Thymus (tissue), 11 donors: Measurements from ENCODE around the gene EXOC3L2. TPM values are rescaled to one million over a fixed set of nuclear protein-coding genes. Genes with fewer than 3 reads are reported as not detected.

Experiments
- DNase-seq, 9 donors: peaks; one replicate each; pipeline ENCODE4 v3.0.0-alpha.2; 2013; ENCODE audit warnings: low spot score in 9 of 9, low read depth in 6 of 9, missing footprints in 1 of 9
- H3K27ac ChIP-seq, 2 donors: one replicate each; pipeline ENCODE4 v1.5.1; 2013; ENCODE audit warnings: control low read depth in 1 of 2, low read depth in 1 of 2, low read length in 1 of 2, mild to moderate bottlenecking in 1 of 2, moderate library complexity in 1 of 2
- H3K27me3 ChIP-seq, 2 donors: one replicate each; pipeline ENCODE4 v1.5.1; 2013; ENCODE audit warnings: low read length in 1 of 2; ENCODE audit not compliant: control insufficient read depth in 2 of 2, insufficient read depth in 1 of 2
- H3K36me3 ChIP-seq, 2 donors: one replicate each; pipeline ENCODE4 v1.5.1; 2013; ENCODE audit warnings: low read length in 1 of 2, mild to moderate bottlenecking in 1 of 2, moderate library complexity in 1 of 2; ENCODE audit not compliant: control insufficient read depth in 2 of 2, insufficient read depth in 2 of 2
- H3K4me1 ChIP-seq, 2 donors: one replicate each; pipeline ENCODE4 v1.5.1; 2013; ENCODE audit warnings: low read length in 2 of 2; ENCODE audit not compliant: control insufficient read depth in 2 of 2, insufficient read depth in 2 of 2
- H3K4me3 ChIP-seq, 2 donors: one replicate each; pipeline ENCODE4 v1.5.1; 2013; ENCODE audit warnings: low read length in 2 of 2, control low read depth in 1 of 2, mild to moderate bottlenecking in 1 of 2
- H3K9me3 ChIP-seq, 2 donors: one replicate each; pipeline ENCODE4 v1.5.1; 2013; ENCODE audit warnings: low read length in 1 of 2, mild to moderate bottlenecking in 1 of 2; ENCODE audit not compliant: control insufficient read depth in 2 of 2, insufficient read depth in 1 of 2
- WGBS: extraction: QIAGEN DNeasy Blood & Tissue Kit; methylation state at CpG from one replicate; pipeline ENCODE4 v1.1.7; 2013; 5-methylcytosine and 5-hydroxymethylcytosine counted together
- polyA plus RNA-seq: library from polyadenylated mRNA; stranded (reverse); fragments of 200-250 nt; gene quantifications from one replicate; pipeline ENCODE4 v1.2.3, GENCODE V29; 2013
- total RNA-seq: library from RNA; stranded (reverse); fragments of 120-200 nt; gene quantifications from one replicate; pipeline ENCODE4 v1.2.4, GENCODE V29; 2013
- donor health status: healthy.

Gene EXOC3L2
- total and polyA plus RNA-seq, 2 donors, result 0.42 to 0.75 TPM

GRCh38 chr19:45264781-45265317 lies 19.6 kb upstream of the EXOC3L2 start:
- Histone ChIP-seq H3K36me3 (peaks cover 10 to 24% of the 10 kb centered on the region in 2 donors), H3K9me3 (no peaks in the 10 kb centered on the region), H3K27me3 (no peaks in the 10 kb centered on the region), H3K4me1 (no peaks in the 10 kb centered on the region), H3K4me3 (no peak overlapping the region), H3K27ac (no peak overlapping the region)
- no peak for DNase-seq
- 97% methylated on average over 19 of the region's 19 CpGs for WGBS

- Histone ChIP-seq H3K4me3 (no peak overlapping the region), H3K27me3 (no peaks in the 10 kb centered on the region), H3K4me1 (no peaks in the 10 kb centered on the region), H3K27ac (no peak overlapping the region), H3K9me3 (no peaks in the 10 kb centered on the region), H3K36me3 (peaks cover 11 to 27% of the 10 kb centered on the region in 2 donors)
- no peak for DNase-seq
- WGBS, result over 99% methylated on average over 11 of the region's 11 CpGs
Measured at GRCh38 chr19:45263013-45263412, 17.8 kb upstream of the EXOC3L2 start.

DNA sequence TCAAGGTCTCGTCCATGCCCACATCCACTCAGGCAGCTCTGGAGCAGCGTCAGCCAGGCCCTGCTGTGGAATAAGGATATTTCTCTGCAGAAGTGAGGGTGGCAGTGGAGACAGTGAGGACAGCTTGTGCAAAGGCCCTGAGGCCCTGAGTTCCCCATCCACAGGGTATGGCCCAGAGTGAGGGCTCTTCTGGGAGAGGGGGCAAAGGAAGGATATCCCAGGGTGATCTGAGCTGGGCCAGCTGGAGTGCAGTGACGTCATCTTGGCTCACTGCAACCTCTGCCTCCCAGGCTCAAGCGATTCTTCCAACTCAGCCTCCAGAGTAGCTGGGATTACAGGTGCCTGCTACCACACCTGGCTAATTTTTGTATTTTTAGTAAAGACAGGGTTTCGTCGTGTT lies 17.4 kb upstream of the EXOC3L2 start:
- H3K4me3 ChIP-seq, result no peak overlapping the region
- 98% methylated on average over 6 of the region's 6 CpGs for WGBS
- H3K36me3 ChIP-seq, result peaks cover 11 to 25% of the 10 kb centered on the region in 2 donors
- no peak for DNase-seq
- H3K9me3 ChIP-seq, result no peaks in the 10 kb centered on the region
- no peak overlapping the region for H3K27ac ChIP-seq
- H3K27me3 ChIP-seq, result no peaks in the 10 kb centered on the region
- no peaks in the 10 kb centered on the region for H3K4me1 ChIP-seq

GRCh38 chr19:45258862-45259261 lies 13.7 kb upstream of the EXOC3L2 start:
- WGBS, result 98% methylated on average over 19 of the region's 19 CpGs
- H3K4me1 ChIP-seq, result peaks cover under 1 to 3% of the 10 kb centered on the region in 2 donors
- no peak for DNase-seq
- no peak overlapping the region for H3K27ac ChIP-seq
- H3K9me3 ChIP-seq, result no peaks in the 10 kb centered on the region
- H3K27me3 ChIP-seq, result no peaks in the 10 kb centered on the region
- no peak overlapping the region for H3K4me3 ChIP-seq
- peaks cover 9 to 11% of the 10 kb centered on the region in 2 donors for H3K36me3 ChIP-seq

GRCh38 chr19:45256836-45257235 lies 11.6 kb upstream of the EXOC3L2 start:
- Histone ChIP-seq H3K27ac (no peak overlapping the region), H3K27me3 (no peaks in the 10 kb centered on the region), H3K4me3 (no peak overlapping the region), H3K36me3 (peaks cover 7 to 8% of the 10 kb centered on the region in 2 donors), H3K9me3 (no peaks in the 10 kb centered on the region), H3K4me1 (peaks cover 13 to 21% of the 10 kb centered on the region in 2 donors)
- over 99% methylated on average over 4 of the region's 4 CpGs for WGBS
- no peak for DNase-seq

DNA sequence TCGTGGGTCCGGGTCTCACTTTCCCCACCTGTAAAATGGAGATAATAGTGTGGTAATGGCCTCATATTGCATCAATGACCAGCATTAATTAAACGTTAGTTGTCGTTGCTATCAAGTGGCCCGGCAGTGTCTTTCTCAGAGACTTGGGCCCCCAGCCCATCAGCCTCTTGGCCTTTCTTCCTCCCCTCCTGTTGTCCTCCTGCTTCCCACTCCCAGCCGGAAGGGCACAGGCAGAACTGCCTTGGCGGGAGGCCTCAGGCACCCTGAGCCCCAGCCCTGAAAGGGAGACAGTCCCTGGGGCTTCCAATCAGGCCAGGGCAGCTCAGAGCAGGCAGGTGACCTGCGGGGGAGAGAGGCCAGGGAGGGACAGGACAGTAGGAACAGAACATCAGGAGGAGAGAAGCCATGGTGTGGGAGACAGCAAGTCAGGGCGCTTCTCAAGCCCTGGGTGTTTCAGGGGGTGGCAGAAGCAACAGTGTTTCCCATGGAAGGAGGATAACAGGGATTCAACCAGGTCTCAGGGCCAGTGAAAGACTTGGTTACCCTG lies 10.5 kb upstream of the EXOC3L2 start:
- peaks cover 14 to 24% of the 10 kb centered on the region in 2 donors for H3K4me1 ChIP-seq
- H3K4me3 ChIP-seq, result no peak overlapping the region
- no peak overlapping the region for H3K27ac ChIP-seq
- DNase-seq, result no peak
- 97% methylated on average over 9 of the region's 9 CpGs for WGBS
- H3K36me3 ChIP-seq, result peaks cover 7 to 8% of the 10 kb centered on the region in 2 donors
- H3K9me3 ChIP-seq, result no peaks in the 10 kb centered on the region
- no peaks in the 10 kb centered on the region for H3K27me3 ChIP-seq

DNA sequence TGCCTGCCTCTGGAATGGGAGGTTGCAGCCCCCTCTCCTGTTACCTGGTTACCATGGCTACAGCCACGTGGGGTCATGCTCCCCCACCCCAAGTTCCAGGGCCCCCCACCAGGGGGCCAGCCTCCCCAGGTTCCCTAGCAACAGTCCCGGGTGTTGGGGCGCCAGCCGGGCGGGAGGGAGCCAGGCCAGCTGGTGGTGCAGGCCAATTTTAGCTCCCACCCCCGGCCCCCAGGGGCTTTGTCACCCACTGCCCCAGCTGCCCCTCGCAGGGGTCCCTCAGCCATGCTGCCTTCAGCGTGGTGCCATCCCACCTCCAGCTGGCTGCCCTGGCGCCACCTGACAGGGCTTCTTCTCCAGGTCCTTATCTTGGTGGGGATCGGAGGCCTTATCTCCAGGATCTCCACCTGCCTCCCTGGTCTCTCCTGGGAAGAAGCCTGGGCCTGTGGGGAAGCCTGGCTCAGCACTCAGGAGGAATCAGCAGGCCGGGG lies 8.9 kb upstream of the EXOC3L2 start:
- H3K36me3 ChIP-seq, result peaks cover 4 to 8% of the 10 kb centered on the region in 2 donors
- H3K4me3 ChIP-seq, result no peak overlapping the region
- DNase-seq, result no peak
- no peak overlapping the region for H3K27ac ChIP-seq
- H3K4me1 ChIP-seq, result peaks cover 18 to 32% of the 10 kb centered on the region in 2 donors
- no peaks in the 10 kb centered on the region for H3K9me3 ChIP-seq
- 87% methylated on average over 11 of the region's 11 CpGs for WGBS
- H3K27me3 ChIP-seq, result peaks cover 0 to 9% of the 10 kb centered on the region in 2 donors

DNA sequence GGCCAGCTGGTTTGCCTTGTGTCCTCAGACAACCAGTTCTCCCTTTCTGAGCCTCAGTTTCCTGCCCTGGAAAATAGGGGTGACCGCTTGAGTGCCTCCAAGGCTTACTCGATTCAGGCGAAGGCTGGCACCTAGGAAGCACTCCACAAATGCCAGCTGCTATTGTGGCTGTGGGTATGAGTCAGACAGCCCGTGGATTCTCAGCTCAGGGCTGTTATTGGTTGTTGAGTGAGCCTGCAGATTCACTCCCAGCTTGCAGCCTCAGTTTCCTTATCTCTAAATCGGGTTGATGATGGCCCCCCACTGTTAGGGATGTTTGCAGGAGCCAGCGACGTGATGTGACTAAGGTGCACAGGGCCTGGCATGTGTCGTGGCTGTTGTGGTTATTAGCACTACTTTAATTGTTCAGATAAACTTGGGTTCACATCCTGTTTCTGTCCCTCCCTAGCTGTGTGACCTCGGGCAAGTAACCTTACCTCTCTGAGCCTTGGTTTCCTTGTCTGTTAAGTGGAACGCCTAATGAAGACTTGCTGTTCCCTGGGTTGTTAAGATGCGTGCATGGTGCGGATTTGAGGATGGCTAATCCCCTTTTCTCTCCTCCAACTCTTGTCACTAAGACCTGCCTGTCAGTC lies 8.3 kb upstream of the EXOC3L2 start:
- Histone ChIP-seq H3K27me3 (peaks cover 0 to 9% of the 10 kb centered on the region in 2 donors), H3K9me3 (no peaks in the 10 kb centered on the region), H3K4me1 (peaks cover 18 to 34% of the 10 kb centered on the region in 2 donors), H3K36me3 (peaks cover 2 to 4% of the 10 kb centered on the region in 2 donors), H3K4me3 (no peak overlapping the region), H3K27ac (no peak overlapping the region)
- no peak for DNase-seq
- WGBS, result 84% methylated on average over 12 of the region's 12 CpGs
